Uterus (tissue), 2 donors: ENCODE data around the gene SP5.

Source experiments
- POLR2A ChIP-seq, 2 donors: fragments of 450-650 bp; IDR thresholded peaks; one replicate each; pipeline ENCODE4 v1.6.1; 2016; ENCODE audit warnings: antibody characterized with exemption in 2 of 2, mild to moderate bottlenecking in 1 of 2, moderate library complexity in 1 of 2
- TF ChIP-seq, protein P1 (sequence below), 4 experiments: fragments of 200-600 bp in 2 of 4; fragments of 450-650 bp in 2 of 4; sonication (generic) in 2 of 4; IDR thresholded peaks; one replicate each; pipeline ENCODE4 v1.5.1; 2016 to 2019; ENCODE audit warnings: antibody characterized with exemption in 4 of 4, mild to moderate bottlenecking in 2 of 4, moderate library complexity in 1 of 4

DNA sequence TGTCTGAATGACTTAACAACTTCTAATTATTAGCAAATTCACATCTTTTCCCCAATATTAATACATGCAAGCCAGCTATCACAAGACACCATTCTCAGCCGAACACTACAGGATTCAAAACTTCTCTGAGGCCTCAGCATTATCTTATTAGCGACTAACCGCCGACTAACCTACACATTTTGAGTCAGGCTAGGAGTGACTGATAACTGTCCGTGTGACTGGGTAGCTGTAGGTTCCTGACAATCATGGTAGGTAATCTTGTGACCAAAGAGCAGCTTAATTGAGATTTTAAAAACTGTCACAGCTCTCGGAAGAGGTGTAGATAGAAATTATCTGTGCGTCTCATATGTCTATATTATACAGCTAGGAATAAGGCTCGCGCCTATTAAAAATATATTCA is 44.1 kb upstream of the SP5 start:
- TF ChIP-seq, protein P1, sequence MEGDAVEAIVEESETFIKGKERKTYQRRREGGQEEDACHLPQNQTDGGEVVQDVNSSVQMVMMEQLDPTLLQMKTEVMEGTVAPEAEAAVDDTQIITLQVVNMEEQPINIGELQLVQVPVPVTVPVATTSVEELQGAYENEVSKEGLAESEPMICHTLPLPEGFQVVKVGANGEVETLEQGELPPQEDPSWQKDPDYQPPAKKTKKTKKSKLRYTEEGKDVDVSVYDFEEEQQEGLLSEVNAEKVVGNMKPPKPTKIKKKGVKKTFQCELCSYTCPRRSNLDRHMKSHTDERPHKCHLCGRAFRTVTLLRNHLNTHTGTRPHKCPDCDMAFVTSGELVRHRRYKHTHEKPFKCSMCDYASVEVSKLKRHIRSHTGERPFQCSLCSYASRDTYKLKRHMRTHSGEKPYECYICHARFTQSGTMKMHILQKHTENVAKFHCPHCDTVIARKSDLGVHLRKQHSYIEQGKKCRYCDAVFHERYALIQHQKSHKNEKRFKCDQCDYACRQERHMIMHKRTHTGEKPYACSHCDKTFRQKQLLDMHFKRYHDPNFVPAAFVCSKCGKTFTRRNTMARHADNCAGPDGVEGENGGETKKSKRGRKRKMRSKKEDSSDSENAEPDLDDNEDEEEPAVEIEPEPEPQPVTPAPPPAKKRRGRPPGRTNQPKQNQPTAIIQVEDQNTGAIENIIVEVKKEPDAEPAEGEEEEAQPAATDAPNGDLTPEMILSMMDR (IDR thresholded peaks at IDR 0.05): no peak
- no peak for TF ChIP-seq POLR2A (IDR thresholded peaks at IDR 0.05)
